Epithelial cell of prostate (primary cell): ENCODE measurements around the gene CADM1.
A peak's percentile ranks its signal among the peaks of the same experiment; 100 is the strongest.

Experiments
- DNase-seq: peaks from one replicate; pipeline ENCODE4 v3.0.0-alpha.2; 2011; ENCODE audit warnings: low read depth, low spot score
- H3K27ac ChIP-seq: fragments of 450-650 bp; 2 replicates; pipeline ENCODE4 v1.5.1; 2017; ENCODE audit warnings: mild to moderate bottlenecking

The CADM1 gene

DNA sequence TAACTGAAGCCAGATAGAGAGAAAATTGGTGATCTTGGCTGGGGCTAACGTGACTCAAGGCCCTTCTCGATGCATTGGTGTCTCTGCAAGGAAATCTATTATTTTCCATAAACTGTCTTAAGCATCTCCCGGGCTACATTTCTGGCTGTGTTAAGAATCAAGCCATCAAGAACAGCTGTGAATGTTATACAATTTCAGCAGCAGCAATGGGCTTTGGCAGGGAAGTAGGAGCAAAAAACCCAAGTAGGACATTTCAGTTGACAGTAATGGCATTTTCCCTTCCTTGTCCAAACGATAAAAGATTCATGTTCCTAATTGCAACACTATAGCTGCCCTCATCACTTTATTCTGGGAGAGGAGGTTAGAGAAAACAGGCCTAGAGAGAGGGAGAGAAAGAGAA, 335.0 kb downstream of the CADM1 start:
- no peak overlapping the region for H3K27ac ChIP-seq
- no peak for DNase-seq

DNA sequence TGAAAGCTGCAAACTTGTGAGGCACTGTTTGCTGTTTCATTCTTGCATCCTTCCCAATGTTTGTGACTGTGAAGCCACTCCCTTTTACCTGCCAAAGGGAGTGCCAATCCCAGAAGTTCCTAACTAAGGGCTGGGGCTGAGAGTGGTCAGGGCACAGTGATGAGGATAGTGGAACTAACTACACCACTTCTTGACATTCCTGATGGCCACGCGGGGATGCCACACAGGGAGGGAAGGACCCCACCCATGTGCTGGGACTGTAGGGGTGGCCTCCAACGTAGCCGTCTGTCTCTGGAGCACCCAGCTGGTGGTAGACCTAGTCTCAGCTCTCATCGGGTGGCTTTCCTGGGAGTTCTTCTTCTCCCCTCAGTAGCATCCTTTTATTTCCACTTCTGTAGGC, 335.5 kb downstream of the CADM1 start:
- DNase-seq: no peak

DNA sequence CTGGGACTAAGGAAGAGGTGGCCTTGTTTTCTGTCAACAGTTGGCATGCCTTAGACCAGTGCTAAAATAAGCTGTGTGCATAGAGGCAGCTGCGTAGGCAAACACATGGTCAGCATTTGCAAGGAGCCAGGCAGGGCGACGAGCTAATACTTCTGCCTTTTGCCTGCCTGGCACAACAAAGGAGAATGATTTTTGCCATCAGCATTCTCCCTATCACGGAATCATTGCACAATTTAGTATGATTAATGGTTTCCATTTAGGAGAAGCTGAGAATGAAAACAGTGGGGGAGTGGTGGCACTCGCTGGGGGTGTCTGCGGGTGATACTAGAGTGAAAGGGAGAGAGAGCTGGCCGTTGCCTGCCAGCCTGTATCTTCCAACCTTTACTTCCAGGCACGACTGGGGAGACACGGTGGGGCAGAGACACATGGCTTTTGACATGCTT, 336.0 kb downstream of the CADM1 start:
- DNase-seq: no peak
- H3K27ac ChIP-seq: no peak overlapping the region

More for the DNA sequence above, 335.5 kb downstream of the CADM1 start:
- H3K27ac ChIP-seq: no peak overlapping the region

DNA sequence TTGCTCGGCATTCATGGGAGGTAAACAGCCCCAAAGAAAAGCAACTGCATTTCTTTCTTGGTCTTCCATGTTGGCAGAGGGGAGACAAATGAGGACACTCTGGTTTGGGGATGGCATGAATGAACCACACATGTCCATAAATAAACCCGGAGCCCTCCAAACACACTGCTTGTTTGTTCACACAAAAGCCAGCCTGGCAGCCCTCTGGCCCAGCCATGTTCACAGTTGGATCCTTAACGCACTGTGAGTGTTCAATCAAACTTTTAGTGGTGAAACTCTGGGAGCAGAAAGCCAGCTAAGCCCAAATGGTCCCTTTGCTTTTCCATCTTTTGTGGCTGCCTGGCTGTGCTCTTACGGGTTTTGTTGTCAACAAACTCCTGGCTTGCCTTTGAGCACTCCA, 336.8 kb downstream of the CADM1 start:
- H3K27ac ChIP-seq: no peak overlapping the region
- no peak for DNase-seq

DNA sequence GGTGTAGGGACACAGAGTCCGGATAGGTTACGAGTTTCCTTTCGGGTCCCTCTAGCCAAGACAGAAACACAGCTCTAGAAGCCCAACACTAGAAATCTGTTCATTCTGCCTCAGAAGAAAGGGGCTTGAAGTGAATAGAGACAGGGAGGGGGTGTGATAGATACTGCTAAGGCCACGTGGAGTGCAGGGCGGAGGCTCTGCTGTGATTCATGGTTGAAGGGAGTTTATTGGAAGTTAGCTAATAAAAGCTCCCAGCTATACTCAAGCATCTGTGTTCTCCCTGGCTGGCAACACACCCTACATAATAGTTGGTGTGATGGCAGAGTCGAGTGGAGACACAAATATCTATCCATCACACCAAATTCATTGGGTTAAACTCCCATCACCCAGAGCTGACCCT, 337.4 kb downstream of the CADM1 start:
- no peak overlapping the region for H3K27ac ChIP-seq
- DNase-seq: peak; percentile 22

DNA sequence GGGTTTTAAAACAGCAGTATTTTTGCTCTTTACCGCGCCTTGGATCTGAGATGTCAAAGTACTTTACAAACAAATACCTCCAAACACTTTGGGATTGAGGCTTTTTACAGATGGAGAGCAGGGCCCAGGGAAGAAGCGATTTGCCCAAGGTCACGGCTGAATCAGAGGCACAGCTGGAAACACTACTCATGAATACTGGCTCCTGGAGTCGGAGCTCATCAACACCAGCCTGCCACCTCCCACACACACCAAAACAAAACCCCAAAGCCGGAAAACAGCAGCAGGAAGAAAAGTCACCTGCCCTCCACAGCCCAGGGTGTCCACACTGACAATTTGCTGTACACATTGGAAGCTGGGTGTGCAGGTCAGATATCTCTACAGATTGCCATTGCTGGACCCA, 339.4 kb downstream of the CADM1 start:
- no peak overlapping the region for H3K27ac ChIP-seq
- DNase-seq: no peak

GRCh38 chr11:115162919-115163318, 341.3 kb downstream of the CADM1 start:
- H3K27ac ChIP-seq: no peak overlapping the region
- DNase-seq: peak; percentile 20

GRCh38 chr11:115161876-115162275, 342.3 kb downstream of the CADM1 start:
- DNase-seq: no peak
- no peak overlapping the region for H3K27ac ChIP-seq

- H3K27ac ChIP-seq: no peak overlapping the region
- no peak for DNase-seq
These were observed 345.0 kb downstream of the CADM1 start for GRCh38 chr11:115159207-115159606.

- DNase-seq: no peak
- no peak overlapping the region for H3K27ac ChIP-seq
These were observed 346.2 kb downstream of the CADM1 start for GRCh38 chr11:115158053-115158452.

DNA sequence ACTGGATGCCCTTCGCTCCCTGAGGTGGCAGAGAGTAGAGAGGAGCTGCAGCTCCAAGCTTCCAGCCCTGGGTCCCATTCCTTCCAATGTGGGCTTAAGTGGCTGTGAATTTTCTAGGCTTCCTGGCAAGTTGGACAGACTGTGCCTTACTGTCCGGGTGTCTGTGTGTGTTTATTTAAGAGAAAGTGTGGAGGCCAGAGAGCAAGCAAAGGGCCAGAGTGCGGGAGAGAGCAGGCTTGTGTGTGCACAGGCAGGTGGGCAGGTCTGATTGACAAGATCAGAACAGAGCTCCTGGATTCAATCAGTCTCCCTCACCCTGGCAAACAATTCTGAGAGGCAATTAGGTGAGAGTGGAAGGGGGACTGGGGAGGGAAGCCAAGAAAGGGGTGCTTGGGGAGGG, 347.0 kb downstream of the CADM1 start:
- DNase-seq: no peak
- H3K27ac ChIP-seq: no peak overlapping the region

DNA sequence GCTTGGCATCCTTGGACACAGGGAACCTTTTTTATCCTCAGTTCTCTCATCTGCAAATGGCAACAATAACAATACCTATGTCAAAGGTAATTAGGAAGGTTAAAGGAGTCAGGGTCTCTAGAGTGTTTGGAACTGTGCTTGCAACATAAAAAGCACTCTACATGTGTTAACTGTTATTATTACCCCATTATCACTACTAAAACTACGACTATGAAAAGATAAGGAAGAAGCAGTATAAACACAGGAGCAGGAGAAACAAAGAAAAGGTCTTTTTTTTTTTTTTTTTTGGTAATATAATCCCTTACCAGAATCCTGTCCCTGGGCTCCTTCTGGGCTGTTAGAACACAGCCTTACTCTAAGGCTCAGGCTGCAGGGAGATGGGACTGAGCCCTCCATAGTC, 348.2 kb downstream of the CADM1 start:
- DNase-seq: no peak
- H3K27ac ChIP-seq: no peak overlapping the region

GRCh38 chr11:115155320-115155719, 348.9 kb downstream of the CADM1 start:
- no peak for DNase-seq
- H3K27ac ChIP-seq: no peak overlapping the region

GRCh38 chr11:115154355-115154736, 349.9 kb downstream of the CADM1 start:
- no peak for DNase-seq

GRCh38 chr11:115153731-115154354, 350.4 kb downstream of the CADM1 start:
- DNase-seq: no peak
- peak overlapping the region; percentile 78 for H3K27ac ChIP-seq

More at GRCh38 chr11:115154355-115154736, 349.9 kb downstream of the CADM1 start:
- no peak overlapping the region for H3K27ac ChIP-seq

DNA sequence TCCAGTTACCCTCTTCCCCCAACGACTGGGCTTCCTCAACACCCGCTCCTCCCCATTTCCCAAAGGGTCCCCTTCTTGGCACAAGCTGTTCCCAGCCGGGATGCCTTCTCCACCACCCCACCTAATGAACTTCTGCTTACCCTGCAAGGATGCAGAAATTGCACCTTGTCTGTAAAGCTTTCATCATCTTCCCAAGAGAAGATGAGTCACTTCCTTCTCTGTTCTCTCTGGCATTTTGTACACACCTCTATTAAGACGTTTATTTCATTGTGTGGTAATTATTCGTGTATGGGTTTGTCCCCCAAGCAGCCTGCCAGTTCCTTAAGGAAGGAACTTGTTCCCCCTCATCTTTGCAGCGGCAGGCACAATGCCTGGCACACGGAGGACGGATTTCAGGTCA, 351.1 kb downstream of the CADM1 start:
- DNase-seq: peak; percentile 5
- peak overlapping the region; percentile 78 for H3K27ac ChIP-seq

GRCh38 chr11:115151010-115151409, 353.2 kb downstream of the CADM1 start:
- H3K27ac ChIP-seq: no peak overlapping the region
- no peak for DNase-seq

DNA sequence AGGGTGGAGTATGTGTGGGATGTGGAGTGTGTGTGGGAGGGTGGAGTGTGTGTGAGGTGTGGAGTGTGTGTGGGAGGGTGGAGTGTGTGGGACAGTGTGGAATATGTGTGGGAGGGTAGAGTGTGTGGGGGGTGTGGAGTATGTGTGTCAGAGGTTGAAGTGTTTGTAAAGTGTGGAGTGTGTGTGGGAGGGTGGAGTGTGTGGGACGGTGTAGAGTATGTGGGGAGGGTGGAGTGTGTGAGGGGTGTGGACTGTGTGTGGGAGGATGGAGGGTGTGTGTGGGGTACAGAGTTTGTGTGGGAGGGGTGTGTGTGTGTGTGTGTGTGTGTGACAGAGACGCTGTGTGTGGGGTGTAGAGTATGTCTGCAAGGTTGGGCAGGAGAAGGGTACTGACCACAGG, 355.5 kb downstream of the CADM1 start:
- no peak overlapping the region for H3K27ac ChIP-seq
- DNase-seq: no peak

DNA sequence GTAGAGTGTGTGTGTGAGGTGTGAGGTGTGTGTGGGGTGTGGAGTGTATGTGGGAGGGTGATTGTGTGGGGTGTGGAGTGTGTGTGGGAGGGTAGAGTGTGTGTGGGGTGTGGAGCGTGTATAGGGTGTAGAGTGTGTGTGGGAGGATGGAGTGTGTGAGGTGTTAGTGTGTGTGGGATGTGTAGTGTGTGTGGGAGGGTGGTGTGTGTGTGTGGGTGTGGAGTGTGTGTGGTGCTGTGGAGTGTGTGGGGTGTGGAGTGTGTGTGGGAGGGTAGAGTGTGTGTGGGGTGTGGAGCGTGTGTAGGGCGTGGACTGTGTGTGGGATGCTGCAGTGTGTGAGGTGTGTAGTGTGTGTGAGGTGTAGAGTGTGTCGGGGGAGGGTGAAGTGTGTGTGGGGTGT, 356.1 kb downstream of the CADM1 start:
- DNase-seq: no peak
- no peak overlapping the region for H3K27ac ChIP-seq

GRCh38 chr11:115147243-115147807, 356.9 kb downstream of the CADM1 start:
- no peak overlapping the region for H3K27ac ChIP-seq
- DNase-seq: no peak

DNA sequence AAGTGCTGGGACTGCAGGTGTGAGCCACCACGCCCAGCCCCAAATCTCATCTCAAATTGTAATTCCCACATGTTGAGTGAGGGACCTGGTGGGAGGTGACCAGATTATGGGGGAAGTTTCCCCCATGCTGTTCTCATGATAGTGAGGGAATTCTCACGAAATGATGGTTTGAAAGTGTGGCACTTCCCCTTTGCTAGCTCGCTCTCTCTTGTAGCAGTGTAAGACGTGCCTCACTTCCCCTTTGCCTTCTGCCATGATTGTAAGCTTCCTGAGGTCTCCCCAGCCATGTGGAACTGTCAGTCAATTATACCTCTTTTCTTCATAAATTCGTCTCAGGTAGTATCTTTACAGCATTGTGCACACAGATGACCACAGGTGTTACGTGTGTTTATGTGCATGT, 357.8 kb downstream of the CADM1 start:
- no peak for DNase-seq
- H3K27ac ChIP-seq: no peak overlapping the region

- no peak overlapping the region for H3K27ac ChIP-seq
- no peak for DNase-seq
These were observed 358.9 kb downstream of the CADM1 start for GRCh38 chr11:115145324-115145723.
